ENCODE measurements around the gene RPL31. TPM values are rescaled to one million over a fixed set of nuclear protein-coding genes. Genes with fewer than 3 reads are reported as not detected.

RPL31 gene
- polyA plus RNA-seq, 4 donors: 2,275 to 7,641 (median 4,031) TPM

DNA sequence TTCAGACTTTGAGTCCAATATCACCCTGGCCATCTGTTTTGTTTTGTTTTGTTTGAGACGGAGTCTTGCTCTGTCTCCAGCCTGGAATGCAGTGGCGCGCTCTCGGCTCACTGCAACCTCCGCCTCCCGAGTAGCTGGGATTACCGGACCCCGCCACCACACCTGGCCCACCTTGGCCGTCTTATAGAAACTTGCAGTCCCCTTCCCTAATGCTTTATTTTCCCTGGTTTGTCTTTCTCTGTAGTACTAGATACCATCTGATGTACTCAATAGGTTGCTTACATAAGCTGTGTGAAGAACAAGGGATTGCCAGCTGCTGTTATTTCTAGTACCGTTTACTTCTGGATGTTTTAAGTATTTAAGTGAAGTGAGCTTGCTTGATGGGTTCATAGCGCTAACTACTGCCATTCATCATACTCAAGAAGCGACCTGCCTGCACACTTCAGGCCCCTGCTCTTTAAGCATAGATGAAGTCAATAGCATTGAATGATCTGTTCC, 1.2 kb downstream of the RPL31 start:
- DNase-seq: peak in 1 of 2 donors; percentile 17
- Histone ChIP-seq H3K4me1 (ENCODE audit: control insufficient read depth in 3 of 3, insufficient read depth in 2 of 3, low read depth in 1 of 3, low read length in 2 of 3) (peaks cover 0 to 9% (median 4%) of the 10 kb centered on the region in 3 donors), H3K9me3 (ENCODE audit: control insufficient read depth in 2 of 2, insufficient read depth in 1 of 2, low read depth in 1 of 2, low read length in 1 of 2) (no peaks in the 10 kb centered on the region), H3K36me3 (ENCODE audit: control insufficient read depth in 3 of 3, insufficient read depth in 2 of 3, low read depth in 1 of 3, low read length in 3 of 3) (peaks cover 19 to 29% (median 22%) of the 10 kb centered on the region in 3 donors), H3K4me3 (ENCODE audit: low read depth in 1 of 3, low read length in 3 of 3) (peak overlapping the region; percentile 79 to 95 (median 85)), H3K27ac (ENCODE audit: low read depth in 1 of 3, low read length in 2 of 3) (peak overlapping the region in 2 of 3 donors; percentile 72 to 92), H3K27me3 (ENCODE audit: control insufficient read depth in 3 of 3, insufficient read depth in 3 of 3, low read length in 3 of 3) (no peaks in the 10 kb centered on the region)
- no peak for FAIRE-seq
- WGBS, 3 donors: 11 to 23% (median 12%) methylated on average over 12 of the region's 12 CpGs

DNA sequence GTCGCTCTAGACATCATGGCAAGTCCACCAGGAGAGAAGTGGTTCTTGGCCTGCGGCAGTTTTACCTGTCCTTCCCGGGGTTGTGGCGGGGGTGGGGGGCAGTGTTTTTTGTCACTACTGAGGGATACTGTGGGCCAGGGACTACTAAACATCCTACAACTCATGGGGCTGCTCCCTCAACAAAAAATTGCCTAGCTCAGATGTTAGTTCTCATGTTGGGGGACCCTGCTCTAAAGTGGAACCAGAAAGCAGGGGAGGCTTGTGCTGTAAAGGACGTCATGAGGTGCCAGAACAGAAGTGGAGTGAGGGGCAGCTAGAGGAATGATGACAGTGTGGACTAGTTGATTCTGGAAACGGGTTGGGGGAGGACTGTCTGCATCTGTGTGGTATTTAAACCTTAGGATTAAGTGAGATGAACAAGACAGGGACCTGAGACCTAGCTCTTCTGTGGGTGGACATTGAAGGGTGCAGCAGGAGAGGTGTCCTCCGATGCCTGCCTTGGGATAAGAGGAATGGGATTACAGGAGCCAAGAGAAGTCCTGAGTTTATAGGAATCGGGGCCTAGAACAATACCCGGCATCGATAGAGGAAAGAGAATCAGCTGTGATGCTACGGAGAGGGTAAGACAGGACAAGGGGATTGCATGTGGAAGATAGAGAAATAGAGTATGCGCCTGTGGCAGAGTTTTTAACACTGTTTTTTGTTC, 2.7 kb downstream of the RPL31 start:
- FAIRE-seq: no peak
- Histone ChIP-seq H3K36me3 (ENCODE audit: control insufficient read depth in 3 of 3, insufficient read depth in 2 of 3, low read depth in 1 of 3, low read length in 3 of 3) (peaks cover 19 to 35% (median 25%) of the 10 kb centered on the region in 3 donors), H3K4me1 (ENCODE audit: control insufficient read depth in 3 of 3, insufficient read depth in 2 of 3, low read depth in 1 of 3, low read length in 2 of 3) (peaks cover 0 to 9% (median 4%) of the 10 kb centered on the region in 3 donors), H3K4me3 (ENCODE audit: low read depth in 1 of 3, low read length in 3 of 3) (no peak overlapping the region), H3K9me3 (ENCODE audit: control insufficient read depth in 2 of 2, insufficient read depth in 1 of 2, low read depth in 1 of 2, low read length in 1 of 2) (no peaks in the 10 kb centered on the region), H3K27me3 (ENCODE audit: control insufficient read depth in 3 of 3, insufficient read depth in 3 of 3, low read length in 3 of 3) (no peaks in the 10 kb centered on the region), H3K27ac (ENCODE audit: low read depth in 1 of 3, low read length in 2 of 3) (no peak overlapping the region)
- 86 to 91% (median 88%) methylated on average over 12 of the region's 12 CpGs for WGBS, 3 donors
- DNase-seq: no peak

DNA sequence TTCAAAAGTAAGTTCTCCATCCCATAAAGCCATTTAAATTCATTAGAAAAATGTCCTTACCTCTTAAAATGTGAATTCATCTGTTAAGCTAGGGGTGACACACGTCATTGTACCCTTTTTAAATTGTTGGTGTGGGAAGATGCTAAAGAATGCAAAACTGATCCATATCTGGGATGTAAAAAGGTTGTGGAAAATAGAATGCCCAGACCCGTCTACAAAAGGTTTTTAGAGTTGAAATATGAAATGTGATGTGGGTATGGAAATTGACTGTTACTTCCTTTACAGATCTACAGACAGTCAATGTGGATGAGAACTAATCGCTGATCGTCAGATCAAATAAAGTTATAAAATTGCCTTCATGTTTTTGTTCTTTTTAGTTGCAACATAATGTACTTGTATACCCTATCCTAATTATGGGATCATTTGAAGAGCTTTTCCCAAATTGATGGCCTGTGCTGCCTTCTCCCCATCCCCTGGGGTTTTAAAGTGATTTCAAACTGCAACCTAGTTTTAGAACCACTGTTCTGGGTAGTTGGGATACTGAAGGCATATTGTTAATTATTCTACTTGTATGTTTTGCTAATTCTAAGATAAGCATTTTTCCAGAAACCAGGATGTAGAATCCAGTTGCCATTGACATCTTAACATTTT, 4.1 kb downstream of the RPL31 start:
- no peak for FAIRE-seq
- DNase-seq: no peak
- Histone ChIP-seq H3K27me3 (ENCODE audit: control insufficient read depth in 3 of 3, insufficient read depth in 3 of 3, low read length in 3 of 3) (no peaks in the 10 kb centered on the region), H3K36me3 (ENCODE audit: control insufficient read depth in 3 of 3, insufficient read depth in 2 of 3, low read depth in 1 of 3, low read length in 3 of 3) (peaks cover 25 to 42% (median 26%) of the 10 kb centered on the region in 3 donors), H3K9me3 (ENCODE audit: control insufficient read depth in 2 of 2, insufficient read depth in 1 of 2, low read depth in 1 of 2, low read length in 1 of 2) (no peaks in the 10 kb centered on the region), H3K4me1 (ENCODE audit: control insufficient read depth in 3 of 3, insufficient read depth in 2 of 3, low read depth in 1 of 3, low read length in 2 of 3) (peaks cover 0 to 9% (median 4%) of the 10 kb centered on the region in 3 donors), H3K27ac (ENCODE audit: low read depth in 1 of 3, low read length in 2 of 3) (no peak overlapping the region), H3K4me3 (ENCODE audit: low read depth in 1 of 3, low read length in 3 of 3) (no peak overlapping the region)
- WGBS, 3 donors: 72 to 76% (median 74%) methylated on average over 4 of the region's 4 CpGs

DNA sequence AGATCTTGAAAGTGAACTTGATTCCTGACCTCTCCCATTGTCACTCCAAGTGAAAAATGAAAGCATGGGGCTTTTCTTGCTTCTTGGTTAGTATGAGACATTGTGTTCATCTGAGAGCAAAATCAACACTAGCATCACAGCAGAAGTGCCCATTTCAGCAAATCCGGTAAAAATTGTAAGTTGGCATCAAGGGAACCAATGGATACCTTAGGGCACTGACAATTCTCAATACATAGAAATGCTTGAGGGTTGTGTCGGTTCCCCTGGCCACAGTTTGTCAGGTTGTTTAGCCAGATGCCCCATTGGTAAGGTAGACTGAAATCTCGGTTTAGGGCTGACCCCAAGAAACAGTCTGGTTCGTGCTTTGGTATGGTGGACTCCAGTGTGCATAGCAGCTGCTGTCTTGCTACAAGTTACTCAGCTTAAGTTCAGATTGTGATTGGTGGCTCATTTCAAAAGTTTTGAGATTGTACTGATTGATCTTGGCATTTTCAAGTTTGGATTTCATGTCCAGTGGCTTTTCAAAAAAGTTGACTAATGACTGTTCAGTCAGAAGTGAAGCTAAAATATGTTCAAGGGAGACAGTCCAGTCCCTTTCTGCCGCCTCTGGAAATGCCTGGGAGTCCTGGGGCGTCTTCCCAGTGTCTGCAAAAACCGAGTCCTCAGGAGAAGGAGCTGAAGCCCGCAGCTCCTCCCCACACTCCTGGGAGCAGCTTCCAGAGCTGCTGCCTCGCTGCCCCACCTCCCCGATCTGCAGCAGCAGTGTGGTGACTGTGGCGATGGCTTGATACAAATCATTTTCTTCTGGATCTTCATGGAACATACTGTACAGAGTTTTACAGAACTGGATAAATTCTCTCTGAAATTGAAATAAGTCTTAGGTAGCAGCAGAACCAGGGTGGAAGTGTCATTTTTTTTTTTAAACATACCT, 5.6 kb downstream of the RPL31 start:
- Histone ChIP-seq H3K27me3 (ENCODE audit: control insufficient read depth in 3 of 3, insufficient read depth in 3 of 3, low read length in 3 of 3) (no peaks in the 10 kb centered on the region), H3K4me3 (ENCODE audit: low read depth in 1 of 3, low read length in 3 of 3) (no peak overlapping the region), H3K27ac (ENCODE audit: low read depth in 1 of 3, low read length in 2 of 3) (no peak overlapping the region), H3K36me3 (ENCODE audit: control insufficient read depth in 3 of 3, insufficient read depth in 2 of 3, low read depth in 1 of 3, low read length in 3 of 3) (peaks cover 25 to 46% (median 26%) of the 10 kb centered on the region in 3 donors), H3K4me1 (ENCODE audit: control insufficient read depth in 3 of 3, insufficient read depth in 2 of 3, low read depth in 1 of 3, low read length in 2 of 3) (peaks cover 0 to 6% (median 4%) of the 10 kb centered on the region in 3 donors), H3K9me3 (ENCODE audit: control insufficient read depth in 2 of 2, insufficient read depth in 1 of 2, low read depth in 1 of 2, low read length in 1 of 2) (no peaks in the 10 kb centered on the region)
- 77 to 81% (median 77%) methylated on average over 11 of the region's 11 CpGs for WGBS, 3 donors
- DNase-seq (no peak), FAIRE-seq (no peak)

DNA sequence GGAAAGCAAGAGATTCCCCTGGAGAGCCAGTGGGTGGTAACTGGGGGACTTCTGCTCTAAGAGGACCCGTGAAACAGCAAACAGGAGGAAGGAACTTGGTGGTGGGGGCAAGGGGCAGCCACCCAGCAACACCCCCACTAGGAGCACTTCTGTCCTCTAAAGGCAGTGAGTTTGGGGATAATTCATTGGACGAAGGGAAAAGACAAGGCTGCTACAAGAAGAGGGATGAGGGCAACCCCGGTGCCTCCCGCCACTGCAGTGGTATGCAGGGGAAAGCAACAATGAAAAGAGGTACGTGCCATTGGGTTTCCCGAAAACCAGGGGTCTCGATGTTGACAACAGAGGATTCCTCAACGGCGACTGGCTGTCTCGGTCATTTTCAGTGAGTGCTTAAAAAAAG, 9.1 kb downstream of the RPL31 start:
- DNase-seq (no peak), FAIRE-seq (no peak)
- WGBS, 3 donors: 84 to 92% (median 90%) methylated on average over 10 of the region's 10 CpGs
- H3K4me3 ChIP-seq (ENCODE audit: low read depth in 1 of 3, low read length in 3 of 3): no peak overlapping the region
- H3K9me3 ChIP-seq (ENCODE audit: control insufficient read depth in 2 of 2, insufficient read depth in 1 of 2, low read depth in 1 of 2, low read length in 1 of 2): no peaks in the 10 kb centered on the region
- no peaks in the 10 kb centered on the region for H3K27me3 ChIP-seq (ENCODE audit: control insufficient read depth in 3 of 3, insufficient read depth in 3 of 3, low read length in 3 of 3)
- peaks cover 12 to 30% (median 12%) of the 10 kb centered on the region in 3 donors for H3K36me3 ChIP-seq (ENCODE audit: control insufficient read depth in 3 of 3, insufficient read depth in 2 of 3, low read depth in 1 of 3, low read length in 3 of 3)
- H3K27ac ChIP-seq (ENCODE audit: low read depth in 1 of 3, low read length in 2 of 3): no peak overlapping the region
- H3K4me1 ChIP-seq (ENCODE audit: control insufficient read depth in 3 of 3, insufficient read depth in 2 of 3, low read depth in 1 of 3, low read length in 2 of 3): no peaks in the 10 kb centered on the region

DNA sequence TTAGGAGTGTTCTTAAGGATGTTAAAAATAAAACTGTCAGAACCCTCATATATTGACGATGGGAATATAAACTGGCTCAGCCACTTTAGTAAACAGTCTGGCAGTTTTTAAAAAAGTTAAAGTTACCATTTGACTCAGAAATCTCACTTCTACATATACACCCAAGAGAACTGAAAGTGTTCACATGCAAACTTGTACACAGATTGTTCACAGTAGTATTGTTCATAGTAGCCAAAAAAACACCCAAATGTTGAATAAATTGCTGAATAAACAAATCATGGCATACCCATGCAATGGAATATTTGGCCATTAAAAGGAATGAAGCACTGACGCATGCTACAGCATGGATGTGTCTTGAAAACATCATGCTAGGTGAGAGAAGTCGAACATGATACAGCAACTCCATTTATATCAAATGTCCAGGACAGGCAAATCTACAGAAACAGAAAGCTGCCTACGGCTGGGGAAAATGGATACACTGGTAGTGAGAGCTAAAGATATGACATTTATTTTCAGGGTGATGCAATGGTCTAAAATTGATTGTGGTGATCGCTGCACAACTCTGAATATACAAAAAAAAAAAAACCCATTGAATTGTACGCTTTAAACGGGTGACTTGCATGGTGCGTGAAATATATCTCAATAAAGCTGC, 10.1 kb downstream of the RPL31 start:
- Histone ChIP-seq H3K27ac (ENCODE audit: low read depth in 1 of 3, low read length in 2 of 3) (no peak overlapping the region), H3K27me3 (ENCODE audit: control insufficient read depth in 3 of 3, insufficient read depth in 3 of 3, low read length in 3 of 3) (no peaks in the 10 kb centered on the region), H3K36me3 (ENCODE audit: control insufficient read depth in 3 of 3, insufficient read depth in 2 of 3, low read depth in 1 of 3, low read length in 3 of 3) (peaks cover 10 to 28% (median 10%) of the 10 kb centered on the region in 3 donors), H3K4me1 (ENCODE audit: control insufficient read depth in 3 of 3, insufficient read depth in 2 of 3, low read depth in 1 of 3, low read length in 2 of 3) (no peaks in the 10 kb centered on the region), H3K4me3 (ENCODE audit: low read depth in 1 of 3, low read length in 3 of 3) (no peak overlapping the region), H3K9me3 (ENCODE audit: control insufficient read depth in 2 of 2, insufficient read depth in 1 of 2, low read depth in 1 of 2, low read length in 1 of 2) (no peaks in the 10 kb centered on the region)
- WGBS, 3 donors: 58 to 63% (median 60%) methylated on average over 8 of the region's 8 CpGs
- no peak for DNase-seq
- FAIRE-seq: no peak

DNA sequence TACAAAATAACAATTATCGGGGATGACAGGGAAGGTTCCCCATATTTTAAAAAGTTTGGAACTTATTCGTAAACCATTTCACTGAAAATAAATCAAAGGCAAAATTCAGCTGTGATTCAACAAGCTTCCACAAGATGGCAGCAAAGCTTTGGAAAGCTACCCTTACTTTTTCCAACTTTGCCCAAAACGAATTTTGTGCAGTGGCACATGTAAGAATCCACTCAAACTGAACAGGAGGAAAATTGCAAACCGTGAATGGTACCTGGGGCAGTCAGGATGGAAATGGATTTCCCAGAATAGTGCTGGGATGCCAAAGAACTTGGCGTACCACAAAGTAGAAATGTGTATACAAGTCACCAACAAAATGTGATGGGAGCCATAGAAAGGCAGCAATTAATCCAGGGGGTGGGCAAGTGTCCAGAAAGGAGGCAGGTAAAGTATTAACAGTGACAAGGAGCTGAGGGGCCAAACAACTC, 10.7 kb downstream of the RPL31 start:
- Histone ChIP-seq H3K9me3 (ENCODE audit: control insufficient read depth in 2 of 2, insufficient read depth in 1 of 2, low read depth in 1 of 2, low read length in 1 of 2) (no peaks in the 10 kb centered on the region), H3K4me3 (ENCODE audit: low read depth in 1 of 3, low read length in 3 of 3) (no peak overlapping the region), H3K36me3 (ENCODE audit: control insufficient read depth in 3 of 3, insufficient read depth in 2 of 3, low read depth in 1 of 3, low read length in 3 of 3) (peaks cover 6 to 24% (median 10%) of the 10 kb centered on the region in 3 donors), H3K27me3 (ENCODE audit: control insufficient read depth in 3 of 3, insufficient read depth in 3 of 3, low read length in 3 of 3) (no peaks in the 10 kb centered on the region), H3K27ac (ENCODE audit: low read depth in 1 of 3, low read length in 2 of 3) (no peak overlapping the region), H3K4me1 (ENCODE audit: control insufficient read depth in 3 of 3, insufficient read depth in 2 of 3, low read depth in 1 of 3, low read length in 2 of 3) (no peaks in the 10 kb centered on the region)
- WGBS, 3 donors: 36 to 43% (median 37%) methylated on average over 5 of the region's 5 CpGs
- FAIRE-seq (no peak), DNase-seq (peak; percentile 42 to 55)
